HEK293 (cell line): ENCODE data around the gene C2CD2L.
A peak's percentile ranks its signal among the peaks of the same experiment; 100 is the strongest.

Source experiments
- CTCF ChIA-PET: fragments of 350-600 bp; formaldehyde crosslinking; extraction: SDS; loops from one replicate; lab custom pipeline; 2021; ENCODE audit warnings: antibody characterized with exemption; lab: Yijun Ruan, JAX
- POLR2A ChIA-PET: fragments of 300-600 bp; formaldehyde crosslinking; extraction: SDS; loops from one replicate; lab custom pipeline; 2020; ENCODE audit warnings: antibody characterized with exemption, inconsistent platforms; lab: Yijun Ruan, JAX
- H3K27ac ChIP-seq: fragments of 200-500 bp; sonication (Bioruptor generic); 2 replicates; pipeline ENCODE4 v1.5.1; 2014; ENCODE audit warnings: low read depth, low read length, control low read depth, inconsistent platforms; ENCODE audit errors: extremely low read depth
- H3K36me3 ChIP-seq, 2 experiments: fragments of 200-500 bp in 1 of 2; sonication (Bioruptor generic) in 1 of 2; 1 replicate in 1 of 2; 2 replicates in 1 of 2; pipeline ENCODE4 v1.5.1; 2014 to 2017; ENCODE audit warnings: inconsistent platforms in 2 of 2, low read length in 2 of 2; ENCODE audit not compliant: control insufficient read depth in 2 of 2, insufficient read depth in 1 of 2
- H3K4me1 ChIP-seq: fragments of 200-500 bp; sonication (Bioruptor generic); 2 replicates; pipeline ENCODE4 v1.5.1; 2014; ENCODE audit warnings: mild to moderate bottlenecking, low read length, inconsistent platforms; ENCODE audit not compliant: control insufficient read depth, insufficient read depth
- H3K4me3 ChIP-seq: 2 replicates; pipeline ENCODE4 v1.5.1; 2011; ENCODE audit warnings: low read depth, mild to moderate bottlenecking, control low read depth, low read length, moderate library complexity
- H3K9me3 ChIP-seq: fragments of 200-500 bp; sonication (Bioruptor generic); 2 replicates; pipeline ENCODE4 v1.5.1; 2014; ENCODE audit warnings: low read depth, low read length, inconsistent platforms; ENCODE audit not compliant: control insufficient read depth, insufficient read depth
- EGR2 ChIP-seq: fragments of 450-650 bp; formaldehyde crosslinking; IDR thresholded peaks from 2 replicates; pipeline ENCODE4 v1.5.1; 2016; ENCODE audit warnings: low read depth, missing biosample characterization, missing genetic modification characterization
- GLI2 ChIP-seq: fragments of 450-650 bp; formaldehyde crosslinking; IDR thresholded peaks from 2 replicates; pipeline ENCODE4; 2017; ENCODE audit warnings: missing biosample characterization, missing genetic modification characterization, low read depth, borderline replicate concordance
- HOXC10 ChIP-seq: sonication (generic); formaldehyde crosslinking; IDR thresholded peaks from 2 replicates; pipeline ENCODE4 v1.8.1; 2023; ENCODE audit warnings: mild to moderate bottlenecking, missing genetic modification reagents
- MZF1 ChIP-seq: fragments of 450-650 bp; formaldehyde crosslinking; IDR thresholded peaks from 2 replicates; pipeline ENCODE4 v1.5.1; 2017; ENCODE audit warnings: missing biosample characterization, missing genetic modification characterization, borderline replicate concordance
- SP3 ChIP-seq: fragments of 450-650 bp; formaldehyde crosslinking; IDR thresholded peaks from 2 replicates; pipeline ENCODE4 v1.5.1; 2016; ENCODE audit warnings: missing biosample characterization, missing genetic modification characterization
- WT1 ChIP-seq: fragments of 450-650 bp; formaldehyde crosslinking; IDR thresholded peaks from 2 replicates; pipeline ENCODE4 v1.5.1; 2016; ENCODE audit warnings: missing biosample characterization, missing genetic modification characterization
- ZBTB1 ChIP-seq: fragments of 450-650 bp; formaldehyde crosslinking; IDR thresholded peaks from 2 replicates; pipeline ENCODE4 v1.5.1; 2016; ENCODE audit warnings: missing biosample characterization, missing genetic modification characterization
- ZBTB7A ChIP-seq: fragments of 450-650 bp; formaldehyde crosslinking; IDR thresholded peaks from 2 replicates; pipeline ENCODE4 v1.5.1; 2016; ENCODE audit warnings: low read depth, missing biosample characterization, missing genetic modification characterization
- ZFHX2 ChIP-seq: fragments of 450-650 bp; formaldehyde crosslinking; conservative IDR thresholded peaks from 2 replicates; pipeline ENCODE4 v1.5.1; 2016; ENCODE audit warnings: missing biosample characterization, missing genetic modification characterization
- ZNF133 ChIP-seq: fragments of 450-650 bp; formaldehyde crosslinking; IDR thresholded peaks from 2 replicates; pipeline ENCODE4 v1.5.1; 2016; ENCODE audit warnings: missing biosample characterization, missing genetic modification characterization
- ZNF23 ChIP-seq: fragments of 450-650 bp; formaldehyde crosslinking; IDR thresholded peaks from 2 replicates; pipeline ENCODE4 v1.5.1; 2016; ENCODE audit warnings: missing biosample characterization, missing genetic modification characterization, borderline replicate concordance
- ZNF239 ChIP-seq: fragments of 450-650 bp; formaldehyde crosslinking; IDR thresholded peaks from 2 replicates; pipeline ENCODE4 v1.5.1; 2016; ENCODE audit warnings: missing biosample characterization, missing genetic modification characterization
- ZNF24 ChIP-seq: fragments of 450-650 bp; formaldehyde crosslinking; IDR thresholded peaks from 2 replicates; pipeline ENCODE4 v1.5.1; 2016; ENCODE audit warnings: missing biosample characterization, missing genetic modification characterization
- ZNF274 ChIP-seq, 2 experiments: fragments of 200-500 bp in 1 of 2; fragments of 450-650 bp in 1 of 2; sonication (Bioruptor generic) in 1 of 2; formaldehyde crosslinking in 1 of 2; IDR thresholded peaks; 2 replicates each; pipeline versions ENCODE4 v1.5.1 to v1.6.1; 2014 to 2016; ENCODE audit warnings: borderline replicate concordance in 1 of 2, inconsistent platforms in 1 of 2, low read length in 1 of 2, missing biosample characterization in 1 of 2, missing genetic modification characterization in 1 of 2
- ZNF324 ChIP-seq: fragments of 450-650 bp; formaldehyde crosslinking; IDR thresholded peaks from 2 replicates; pipeline ENCODE4 v1.5.1; 2016; ENCODE audit warnings: missing biosample characterization, missing genetic modification characterization
- ZNF335 ChIP-seq: fragments of 450-650 bp; formaldehyde crosslinking; conservative IDR thresholded peaks from 2 replicates; pipeline ENCODE4 v1.5.1; 2016; ENCODE audit warnings: missing biosample characterization, missing genetic modification characterization
- ZNF341 ChIP-seq: fragments of 450-650 bp; formaldehyde crosslinking; IDR thresholded peaks from 2 replicates; pipeline ENCODE4; 2016; ENCODE audit warnings: low read depth, missing biosample characterization, missing genetic modification characterization
- ZNF37A ChIP-seq: fragments of 450-650 bp; IDR thresholded peaks from 2 replicates; pipeline ENCODE4 v1.5.1; 2018; ENCODE audit warnings: missing biosample characterization, missing genetic modification characterization
- ZNF600 ChIP-seq: fragments of 450-650 bp; formaldehyde crosslinking; IDR thresholded peaks from 2 replicates; pipeline ENCODE4 v1.5.1; 2016; ENCODE audit warnings: missing biosample characterization, missing genetic modification characterization
- ZNF623 ChIP-seq: fragments of 450-650 bp; formaldehyde crosslinking; IDR thresholded peaks from 2 replicates; pipeline ENCODE4 v1.5.1; 2016; ENCODE audit warnings: missing biosample characterization, missing genetic modification characterization
- ZNF629 ChIP-seq: fragments of 450-650 bp; formaldehyde crosslinking; IDR thresholded peaks from 2 replicates; pipeline ENCODE4 v1.5.1; 2017; ENCODE audit warnings: missing biosample characterization, missing genetic modification characterization
- ZNF660 ChIP-seq: fragments of 450-650 bp; IDR thresholded peaks from 2 replicates; pipeline ENCODE4 v1.5.1; 2018; ENCODE audit warnings: missing biosample characterization, mild to moderate bottlenecking, missing genetic modification characterization
- ZNF747 ChIP-seq: fragments of 450-650 bp; formaldehyde crosslinking; IDR thresholded peaks from 2 replicates; pipeline ENCODE4 v1.5.1; 2016; ENCODE audit warnings: missing biosample characterization, missing genetic modification characterization
- ZNF76 ChIP-seq: fragments of 450-650 bp; formaldehyde crosslinking; IDR thresholded peaks from 2 replicates; pipeline ENCODE4; 2016; ENCODE audit warnings: low read depth, missing biosample characterization, missing genetic modification characterization, borderline replicate concordance
- TF ChIP-seq, protein P1 (sequence below): fragments of 450-650 bp; formaldehyde crosslinking; IDR thresholded peaks from 2 replicates; pipeline ENCODE4 v1.5.1; 2017; ENCODE audit warnings: missing biosample characterization, missing genetic modification characterization
- TF ChIP-seq, protein P2 (sequence below): fragments of 450-650 bp; IDR thresholded peaks from 2 replicates; pipeline ENCODE4 v1.5.1; 2018; ENCODE audit warnings: missing biosample characterization, missing genetic modification characterization
- TF ChIP-seq, protein P3 (sequence below): fragments of 450-650 bp; formaldehyde crosslinking; IDR thresholded peaks from 2 replicates; pipeline ENCODE4 v1.5.1; 2016; ENCODE audit warnings: missing biosample characterization, missing genetic modification characterization
- TF ChIP-seq, protein P4 (sequence below): fragments of 450-650 bp; formaldehyde crosslinking; IDR thresholded peaks from 2 replicates; pipeline ENCODE4 v1.5.1; 2016; ENCODE audit warnings: missing biosample characterization, missing genetic modification characterization
- TF ChIP-seq, protein P5 (sequence below): fragments of 450-650 bp; formaldehyde crosslinking; IDR thresholded peaks from 2 replicates; pipeline ENCODE4 v1.5.1; 2016; ENCODE audit warnings: missing biosample characterization, missing genetic modification characterization

C2CD2L gene

DNA sequence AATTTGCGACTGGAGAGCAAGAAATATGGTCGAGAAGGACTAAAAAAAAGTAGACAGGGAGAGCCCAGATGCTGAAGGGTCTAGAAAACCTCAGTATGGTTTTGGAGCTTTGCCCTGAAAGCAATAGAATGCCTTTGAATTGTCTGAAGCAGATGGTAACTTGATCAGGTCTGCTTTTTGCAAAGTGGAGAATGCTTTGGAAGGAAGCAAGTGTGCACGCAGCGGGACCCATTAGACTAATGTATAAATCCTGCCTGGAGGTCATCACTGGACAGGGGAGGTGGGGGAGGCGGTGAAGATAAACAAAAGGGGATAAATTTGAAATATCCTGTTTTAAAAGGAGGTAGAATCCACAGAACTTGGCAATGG lies 13.5 kb downstream of the C2CD2L start (continued):
- TF ChIP-seq ZNF239 (tag by site-specific recombination) (no peak), ZNF747 (tag by site-specific recombination) (no peak), ZNF623 (tag by site-specific recombination) (no peak), ZNF23 (tag by site-specific recombination) (no peak), ZNF133 (tag by site-specific recombination) (no peak), ZNF76 (tag by site-specific recombination) (no peak), ZNF660 (0 out of 2 replicates have a peak, but pooled peaks have one; percentile 22), ZNF629 (tag by site-specific recombination) (peak; percentile 40; the same call in 1 of the 2 replicates), GLI2 (tag by site-specific recombination) (peak; percentile 21; the same call in 1 of the 2 replicates), ZNF600 (peak; percentile 70), ZNF274 (IDR thresholded peaks at IDR 0.05; ENCODE audit: low read length) (no peak), ZNF274 (tag by site-specific recombination; IDR thresholded peaks at IDR 0.05; ENCODE audit: borderline replicate concordance) (no peak)
- TF ChIP-seq, protein P1, sequence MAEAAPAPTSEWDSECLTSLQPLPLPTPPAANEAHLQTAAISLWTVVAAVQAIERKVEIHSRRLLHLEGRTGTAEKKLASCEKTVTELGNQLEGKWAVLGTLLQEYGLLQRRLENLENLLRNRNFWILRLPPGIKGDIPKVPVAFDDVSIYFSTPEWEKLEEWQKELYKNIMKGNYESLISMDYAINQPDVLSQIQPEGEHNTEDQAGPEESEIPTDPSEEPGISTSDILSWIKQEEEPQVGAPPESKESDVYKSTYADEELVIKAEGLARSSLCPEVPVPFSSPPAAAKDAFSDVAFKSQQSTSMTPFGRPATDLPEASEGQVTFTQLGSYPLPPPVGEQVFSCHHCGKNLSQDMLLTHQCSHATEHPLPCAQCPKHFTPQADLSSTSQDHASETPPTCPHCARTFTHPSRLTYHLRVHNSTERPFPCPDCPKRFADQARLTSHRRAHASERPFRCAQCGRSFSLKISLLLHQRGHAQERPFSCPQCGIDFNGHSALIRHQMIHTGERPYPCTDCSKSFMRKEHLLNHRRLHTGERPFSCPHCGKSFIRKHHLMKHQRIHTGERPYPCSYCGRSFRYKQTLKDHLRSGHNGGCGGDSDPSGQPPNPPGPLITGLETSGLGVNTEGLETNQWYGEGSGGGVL (tag by site-specific recombination): 0 out of 2 replicates have a peak, but pooled peaks have one; percentile 14
- TF ChIP-seq, protein P2, sequence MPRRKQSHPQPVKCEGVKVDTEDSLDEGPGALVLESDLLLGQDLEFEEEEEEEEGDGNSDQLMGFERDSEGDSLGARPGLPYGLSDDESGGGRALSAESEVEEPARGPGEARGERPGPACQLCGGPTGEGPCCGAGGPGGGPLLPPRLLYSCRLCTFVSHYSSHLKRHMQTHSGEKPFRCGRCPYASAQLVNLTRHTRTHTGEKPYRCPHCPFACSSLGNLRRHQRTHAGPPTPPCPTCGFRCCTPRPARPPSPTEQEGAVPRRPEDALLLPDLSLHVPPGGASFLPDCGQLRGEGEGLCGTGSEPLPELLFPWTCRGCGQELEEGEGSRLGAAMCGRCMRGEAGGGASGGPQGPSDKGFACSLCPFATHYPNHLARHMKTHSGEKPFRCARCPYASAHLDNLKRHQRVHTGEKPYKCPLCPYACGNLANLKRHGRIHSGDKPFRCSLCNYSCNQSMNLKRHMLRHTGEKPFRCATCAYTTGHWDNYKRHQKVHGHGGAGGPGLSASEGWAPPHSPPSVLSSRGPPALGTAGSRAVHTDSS (tag by site-specific recombination): no peak

DNA sequence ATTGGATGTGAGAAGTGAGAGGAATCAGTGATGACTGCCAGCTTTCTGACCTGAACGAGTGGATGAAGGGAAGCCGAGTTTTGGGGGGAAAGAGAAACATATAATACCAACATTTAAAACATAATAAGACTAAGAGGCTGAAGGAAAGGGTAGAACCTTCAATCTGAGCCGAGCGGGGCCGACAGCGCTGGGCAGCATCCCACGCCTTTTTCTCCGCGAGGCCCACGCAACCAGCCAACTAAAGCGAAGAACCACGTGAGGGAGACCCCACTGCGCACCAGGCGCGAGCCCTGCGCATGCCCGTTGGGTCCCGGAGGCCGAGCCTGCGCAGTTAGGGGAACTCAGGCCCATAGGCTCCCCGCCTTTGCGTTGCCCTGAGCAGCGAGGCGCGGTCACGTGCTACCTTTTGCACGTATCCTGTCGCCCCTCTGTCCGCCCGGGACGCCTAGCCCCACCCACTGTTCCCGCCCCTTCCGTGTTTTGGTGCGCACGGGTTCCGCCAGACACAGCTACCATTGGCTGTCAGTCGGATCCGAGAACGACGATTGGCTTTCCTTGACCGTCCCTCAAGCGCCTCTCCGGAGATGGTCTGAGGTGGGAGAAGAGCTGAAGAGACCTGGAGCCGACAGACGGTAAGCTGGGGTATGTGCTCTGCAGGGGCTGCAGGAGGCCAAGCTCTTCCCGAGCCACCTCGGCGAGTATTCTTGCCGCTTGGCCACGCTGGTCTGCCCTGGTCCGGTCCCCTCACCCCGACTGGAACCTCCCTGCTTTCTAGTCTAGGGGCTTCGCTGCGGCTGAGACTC lies 14.1 kb downstream of the C2CD2L start, which contains the start of gene HINFP:
TSS of gene HINFP (plus strand) at position 573 of the 803 bp plus-strand sequence. CDS start 5,365 bp downstream, outside the sequence.
- ChIA-PET POLR2A (interaction anchor here (0.6 to 3.6 kb wide), 24 partner anchors 9 to 260 kb away, joined by 3 to 51 read pairs (median 5); partner anchors contain the start of genes C2CD2L, CBL, CENATAC and DPAGT1), CTCF (interaction anchor here (0.6 to 3.2 kb wide), 7 partner anchors 13 to 434 kb away, joined by 3 to 18 read pairs (median 3); no protein-coding TSS in a partner anchor)
- Histone ChIP-seq H3K27ac (peak within 1 kb of the TSS; percentile 21; the same call in 1 of the 2 replicates), H3K4me3 (peak within 1 kb of the TSS; percentile 62), H3K9me3 (no peaks in the 10 kb centered on the region), H3K4me1 (peaks cover 4% of the 10 kb centered on the region; the same call in 1 of the 2 replicates), H3K36me3 (peaks cover 3 to 26% of the 10 kb centered on the region in 2 experiments; a peak in 2 of 3 replicates)
- TF ChIP-seq HOXC10 (CRISPR knock-in tag) (no peak), MZF1 (no peak), ZNF24 (tag by site-specific recombination) (0 out of 2 replicates have a peak, but pooled peaks have one; percentile 70), EGR2 (peak; percentile 84), SP3 (tag by site-specific recombination) (peak; percentile 85), ZNF341 (tag by site-specific recombination) (peak; percentile 74), ZNF37A (tag by site-specific recombination) (no peak), WT1 (tag by site-specific recombination) (peak; percentile 17; the same call in 1 of the 2 replicates), ZFHX2 (tag by site-specific recombination) (peak; percentile 89), ZNF335 (tag by site-specific recombination) (peak; percentile 44), ZBTB1 (tag by site-specific recombination) (no peak), ZNF324 (0 out of 2 replicates have a peak, but pooled peaks have one; percentile 41), ZBTB7A (tag by site-specific recombination) (0 out of 2 replicates have a peak, but pooled peaks have one; percentile 59)
- TF ChIP-seq, protein P3, sequence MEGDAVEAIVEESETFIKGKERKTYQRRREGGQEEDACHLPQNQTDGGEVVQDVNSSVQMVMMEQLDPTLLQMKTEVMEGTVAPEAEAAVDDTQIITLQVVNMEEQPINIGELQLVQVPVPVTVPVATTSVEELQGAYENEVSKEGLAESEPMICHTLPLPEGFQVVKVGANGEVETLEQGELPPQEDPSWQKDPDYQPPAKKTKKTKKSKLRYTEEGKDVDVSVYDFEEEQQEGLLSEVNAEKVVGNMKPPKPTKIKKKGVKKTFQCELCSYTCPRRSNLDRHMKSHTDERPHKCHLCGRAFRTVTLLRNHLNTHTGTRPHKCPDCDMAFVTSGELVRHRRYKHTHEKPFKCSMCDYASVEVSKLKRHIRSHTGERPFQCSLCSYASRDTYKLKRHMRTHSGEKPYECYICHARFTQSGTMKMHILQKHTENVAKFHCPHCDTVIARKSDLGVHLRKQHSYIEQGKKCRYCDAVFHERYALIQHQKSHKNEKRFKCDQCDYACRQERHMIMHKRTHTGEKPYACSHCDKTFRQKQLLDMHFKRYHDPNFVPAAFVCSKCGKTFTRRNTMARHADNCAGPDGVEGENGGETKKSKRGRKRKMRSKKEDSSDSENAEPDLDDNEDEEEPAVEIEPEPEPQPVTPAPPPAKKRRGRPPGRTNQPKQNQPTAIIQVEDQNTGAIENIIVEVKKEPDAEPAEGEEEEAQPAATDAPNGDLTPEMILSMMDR: no peak
- TF ChIP-seq, protein P4, sequence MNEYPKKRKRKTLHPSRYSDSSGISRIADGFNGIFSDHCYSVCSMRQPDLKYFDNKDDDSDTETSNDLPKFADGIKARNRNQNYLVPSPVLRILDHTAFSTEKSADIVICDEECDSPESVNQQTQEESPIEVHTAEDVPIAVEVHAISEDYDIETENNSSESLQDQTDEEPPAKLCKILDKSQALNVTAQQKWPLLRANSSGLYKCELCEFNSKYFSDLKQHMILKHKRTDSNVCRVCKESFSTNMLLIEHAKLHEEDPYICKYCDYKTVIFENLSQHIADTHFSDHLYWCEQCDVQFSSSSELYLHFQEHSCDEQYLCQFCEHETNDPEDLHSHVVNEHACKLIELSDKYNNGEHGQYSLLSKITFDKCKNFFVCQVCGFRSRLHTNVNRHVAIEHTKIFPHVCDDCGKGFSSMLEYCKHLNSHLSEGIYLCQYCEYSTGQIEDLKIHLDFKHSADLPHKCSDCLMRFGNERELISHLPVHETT (tag by site-specific recombination): peak; percentile 69; the same call in 1 of the 2 replicates
- TF ChIP-seq, protein P5, sequence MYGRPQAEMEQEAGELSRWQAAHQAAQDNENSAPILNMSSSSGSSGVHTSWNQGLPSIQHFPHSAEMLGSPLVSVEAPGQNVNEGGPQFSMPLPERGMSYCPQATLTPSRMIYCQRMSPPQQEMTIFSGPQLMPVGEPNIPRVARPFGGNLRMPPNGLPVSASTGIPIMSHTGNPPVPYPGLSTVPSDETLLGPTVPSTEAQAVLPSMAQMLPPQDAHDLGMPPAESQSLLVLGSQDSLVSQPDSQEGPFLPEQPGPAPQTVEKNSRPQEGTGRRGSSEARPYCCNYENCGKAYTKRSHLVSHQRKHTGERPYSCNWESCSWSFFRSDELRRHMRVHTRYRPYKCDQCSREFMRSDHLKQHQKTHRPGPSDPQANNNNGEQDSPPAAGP: peak; percentile 45; the same call in 1 of the 2 replicates
